GM15510 (cell line): ENCODE results near the gene SPSB3.

ENCODE experiments used
- POLR2A ChIP-seq: IDR thresholded peaks from 3 replicates; pipeline ENCODE4 v1.6.1; 2011; ENCODE audit warnings: borderline replicate concordance; ENCODE audit not compliant: insufficient read length; ENCODE audit errors: extremely low read depth

Gene SPSB3

DNA sequence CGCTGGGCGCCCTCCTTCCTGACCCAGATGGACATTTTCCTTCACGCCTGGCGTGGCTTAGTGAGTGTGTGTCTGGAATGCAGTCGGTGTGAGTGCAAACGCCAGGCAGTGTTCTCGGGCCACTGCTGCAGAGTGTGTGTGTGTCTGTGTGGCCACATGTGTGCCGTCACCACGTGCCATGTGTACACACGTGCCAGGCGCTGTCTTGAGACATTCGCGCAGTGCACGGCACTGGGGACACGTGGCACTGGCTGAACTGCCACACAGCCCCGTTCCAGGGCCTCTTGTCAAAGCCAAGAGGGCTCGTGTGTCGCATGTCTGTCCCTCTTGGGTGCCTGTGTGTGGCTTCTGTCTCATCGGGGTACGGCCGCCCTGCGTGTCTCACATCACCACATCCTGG is 47.6 kb downstream of the SPSB3 start:
- TF ChIP-seq POLR2A, result no peak

GRCh38 chr16:1734123-1734522 is 48.2 kb downstream of the SPSB3 start:
- TF ChIP-seq POLR2A, result no peak

DNA sequence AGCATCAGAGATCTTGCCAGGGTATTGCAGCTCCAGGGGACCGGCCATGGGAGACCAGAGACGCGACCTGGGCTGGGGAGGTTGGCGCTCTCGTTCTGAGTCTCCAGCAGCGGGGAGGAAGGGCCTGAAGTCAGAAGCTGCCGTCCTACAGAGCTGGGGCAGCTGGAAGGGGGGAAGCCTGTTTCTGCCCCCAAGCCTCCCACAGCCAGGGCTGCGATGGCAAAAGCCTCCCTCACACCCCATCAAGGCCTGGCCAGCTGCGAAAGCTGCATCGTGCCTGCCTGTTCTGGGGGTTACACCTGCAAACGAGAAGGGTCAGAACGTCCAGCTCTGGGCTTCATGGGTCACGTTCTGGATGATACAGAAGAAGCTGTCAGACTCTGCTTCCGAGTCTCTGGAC is 50.3 kb downstream of the SPSB3 start:
- no peak for TF ChIP-seq POLR2A

- no peak for TF ChIP-seq POLR2A
Measured at GRCh38 chr16:1731603-1732002, 50.8 kb downstream of the SPSB3 start.

- TF ChIP-seq POLR2A, result no peak
Measured at GRCh38 chr16:1731073-1731472, 51.3 kb downstream of the SPSB3 start.

- no peak for TF ChIP-seq POLR2A
Measured at GRCh38 chr16:1729445-1729844, 52.9 kb downstream of the SPSB3 start.

GRCh38 chr16:1729026-1729425 is 53.3 kb downstream of the SPSB3 start:
- TF ChIP-seq POLR2A, result no peak

- TF ChIP-seq POLR2A, result no peak
Measured at GRCh38 chr16:1727651-1728624, 54.4 kb downstream of the SPSB3 start.
